HEK293 (cell line): ENCODE results near the gene GMPPA.

Source experiments
- CTCF ChIA-PET: fragments of 350-600 bp; formaldehyde crosslinking; extraction: SDS; loops from one replicate; lab custom pipeline; 2021; ENCODE audit warnings: antibody characterized with exemption; lab: Yijun Ruan, JAX
- POLR2A ChIA-PET: fragments of 300-600 bp; formaldehyde crosslinking; extraction: SDS; loops from one replicate; lab custom pipeline; 2020; ENCODE audit warnings: antibody characterized with exemption, inconsistent platforms; lab: Yijun Ruan, JAX
- H3K27ac ChIP-seq: fragments of 200-500 bp; sonication (Bioruptor generic); 2 replicates; pipeline ENCODE4 v1.5.1; 2014; ENCODE audit warnings: low read depth, low read length, control low read depth, inconsistent platforms; ENCODE audit errors: extremely low read depth
- H3K36me3 ChIP-seq, 2 experiments: fragments of 200-500 bp in 1 of 2; sonication (Bioruptor generic) in 1 of 2; 1 replicate in 1 of 2; 2 replicates in 1 of 2; pipeline ENCODE4 v1.5.1; 2014 to 2017; ENCODE audit warnings: inconsistent platforms in 2 of 2, low read length in 2 of 2; ENCODE audit not compliant: control insufficient read depth in 2 of 2, insufficient read depth in 1 of 2
- H3K4me1 ChIP-seq: fragments of 200-500 bp; sonication (Bioruptor generic); 2 replicates; pipeline ENCODE4 v1.5.1; 2014; ENCODE audit warnings: mild to moderate bottlenecking, low read length, inconsistent platforms; ENCODE audit not compliant: control insufficient read depth, insufficient read depth
- H3K4me3 ChIP-seq: 2 replicates; pipeline ENCODE4 v1.5.1; 2011; ENCODE audit warnings: low read depth, mild to moderate bottlenecking, control low read depth, low read length, moderate library complexity
- H3K9me3 ChIP-seq: fragments of 200-500 bp; sonication (Bioruptor generic); 2 replicates; pipeline ENCODE4 v1.5.1; 2014; ENCODE audit warnings: low read depth, low read length, inconsistent platforms; ENCODE audit not compliant: control insufficient read depth, insufficient read depth
- KLF9 ChIP-seq: fragments of 450-650 bp; formaldehyde crosslinking; IDR thresholded peaks from 2 replicates; pipeline ENCODE4 v1.5.1; 2016; ENCODE audit warnings: missing biosample characterization, missing genetic modification characterization, low read depth
- RBAK ChIP-seq: fragments of 450-650 bp; formaldehyde crosslinking; IDR thresholded peaks from 2 replicates; pipeline ENCODE4 v1.5.1; 2016; ENCODE audit warnings: missing biosample characterization, missing genetic modification characterization
- SALL2 ChIP-seq: fragments of 450-650 bp; formaldehyde crosslinking; IDR thresholded peaks from 2 replicates; pipeline ENCODE4 v1.5.0; 2017; ENCODE audit warnings: missing biosample characterization, mild to moderate bottlenecking, missing genetic modification characterization, borderline replicate concordance
- SETDB1 ChIP-seq: IDR thresholded peaks from one replicate; pipeline ENCODE4 v1.6.1; 2017; ENCODE audit warnings: mild to moderate bottlenecking, low read length, moderate library complexity, mixed read lengths; ENCODE audit not compliant: insufficient read length
- WT1 ChIP-seq: fragments of 450-650 bp; formaldehyde crosslinking; IDR thresholded peaks from 2 replicates; pipeline ENCODE4 v1.5.1; 2016; ENCODE audit warnings: missing biosample characterization, missing genetic modification characterization
- ZBTB21 ChIP-seq: fragments of 450-650 bp; formaldehyde crosslinking; IDR thresholded peaks from 2 replicates; pipeline ENCODE4 v1.5.1; 2017; ENCODE audit warnings: missing biosample characterization, missing genetic modification characterization
- ZFP69B ChIP-seq: fragments of 450-650 bp; formaldehyde crosslinking; IDR thresholded peaks from 2 replicates; pipeline ENCODE4 v1.5.1; 2016; ENCODE audit warnings: missing biosample characterization, missing genetic modification characterization
- ZNF114 ChIP-seq: fragments of 450-650 bp; formaldehyde crosslinking; IDR thresholded peaks from 2 replicates; pipeline ENCODE4 v1.5.0; 2017; ENCODE audit warnings: missing biosample characterization, missing genetic modification characterization
- ZNF140 ChIP-seq: fragments of 450-650 bp; formaldehyde crosslinking; IDR thresholded peaks from 2 replicates; pipeline ENCODE4 v1.5.1; 2016; ENCODE audit warnings: missing biosample characterization, missing genetic modification characterization
- ZNF202 ChIP-seq: fragments of 450-650 bp; formaldehyde crosslinking; IDR thresholded peaks from 2 replicates; pipeline ENCODE4 v1.5.1; 2016; ENCODE audit warnings: missing biosample characterization, missing genetic modification characterization, borderline replicate concordance
- ZNF23 ChIP-seq: fragments of 450-650 bp; formaldehyde crosslinking; IDR thresholded peaks from 2 replicates; pipeline ENCODE4 v1.5.1; 2016; ENCODE audit warnings: missing biosample characterization, missing genetic modification characterization, borderline replicate concordance
- ZNF280D ChIP-seq: fragments of 450-650 bp; formaldehyde crosslinking; IDR thresholded peaks from 2 replicates; pipeline ENCODE4 v1.5.1; 2016; ENCODE audit warnings: missing biosample characterization, missing genetic modification characterization
- ZNF366 ChIP-seq: fragments of 450-650 bp; formaldehyde crosslinking; conservative IDR thresholded peaks from 2 replicates; pipeline ENCODE4 v1.5.1; 2016; ENCODE audit warnings: missing biosample characterization, missing genetic modification characterization
- ZNF621 ChIP-seq: fragments of 450-650 bp; formaldehyde crosslinking; IDR thresholded peaks from 2 replicates; pipeline ENCODE4 v1.5.1; 2017; ENCODE audit warnings: missing biosample characterization, missing genetic modification characterization
- ZNF624 ChIP-seq: fragments of 450-650 bp; formaldehyde crosslinking; IDR thresholded peaks from 2 replicates; pipeline ENCODE4 v1.5.1; 2017; ENCODE audit warnings: missing biosample characterization, missing genetic modification characterization
- ZNF664 ChIP-seq: fragments of 450-650 bp; formaldehyde crosslinking; IDR thresholded peaks from 2 replicates; pipeline ENCODE4 v1.5.1; 2016; ENCODE audit warnings: missing biosample characterization, missing genetic modification characterization
- ZNF692 ChIP-seq: fragments of 450-650 bp; formaldehyde crosslinking; IDR thresholded peaks from 2 replicates; pipeline ENCODE4 v1.5.1; 2016; ENCODE audit warnings: missing biosample characterization, missing genetic modification characterization
- TF ChIP-seq, protein P1 (sequence below): fragments of 450-650 bp; formaldehyde crosslinking; IDR thresholded peaks from 2 replicates; pipeline ENCODE4 v1.5.1; 2017; ENCODE audit warnings: missing biosample characterization, mild to moderate bottlenecking, missing genetic modification characterization, moderate library complexity

The GMPPA gene

GRCh38 chr2:219515874-219516629 lies 17.4 kb downstream of the GMPPA start:
- no peaks in the 10 kb centered on the region for H3K9me3 ChIP-seq
- TF ChIP-seq ZNF366, result 0 out of 2 replicates have a peak, but pooled peaks have one; percentile 15
- no peak for TF ChIP-seq ZNF140 (tag by site-specific recombination)
- no peak for TF ChIP-seq ZBTB21 (tag by site-specific recombination)
- peak; percentile 45; the same call in 1 of the 2 replicates for TF ChIP-seq KLF9 (tag by site-specific recombination)
- TF ChIP-seq SALL2 (tag by site-specific recombination), result no peak
- ChIA-PET CTCF (interaction anchor here (0.6 to 9.5 kb wide), 4 partner anchors 14 to 114 kb away, joined by 3 to 150 read pairs (median 4); partner anchors contain the start of gene GMPPA), POLR2A (interaction anchor here (1.0 to 2.4 kb wide), 2 partner anchors 11 to 18 kb away, joined by 3 to 8 read pairs; partner anchors contain the start of gene GMPPA)
- H3K27ac ChIP-seq, result no peak overlapping the region
- no peaks in the 10 kb centered on the region for H3K4me1 ChIP-seq
- no peaks in the 10 kb centered on the region for H3K36me3 ChIP-seq
- no peak overlapping the region for H3K4me3 ChIP-seq

- Histone ChIP-seq H3K9me3 (no peaks in the 10 kb centered on the region), H3K36me3 (no peaks in the 10 kb centered on the region), H3K4me1 (peaks cover 6% of the 10 kb centered on the region), H3K27ac (no peak overlapping the region), H3K4me3 (no peak overlapping the region)
- TF ChIP-seq WT1 (tag by site-specific recombination) (no peak), ZNF621 (no peak), SETDB1 (no peak), ZNF202 (tag by site-specific recombination) (no peak), ZNF280D (tag by site-specific recombination) (no peak)
- TF ChIP-seq, protein P1, sequence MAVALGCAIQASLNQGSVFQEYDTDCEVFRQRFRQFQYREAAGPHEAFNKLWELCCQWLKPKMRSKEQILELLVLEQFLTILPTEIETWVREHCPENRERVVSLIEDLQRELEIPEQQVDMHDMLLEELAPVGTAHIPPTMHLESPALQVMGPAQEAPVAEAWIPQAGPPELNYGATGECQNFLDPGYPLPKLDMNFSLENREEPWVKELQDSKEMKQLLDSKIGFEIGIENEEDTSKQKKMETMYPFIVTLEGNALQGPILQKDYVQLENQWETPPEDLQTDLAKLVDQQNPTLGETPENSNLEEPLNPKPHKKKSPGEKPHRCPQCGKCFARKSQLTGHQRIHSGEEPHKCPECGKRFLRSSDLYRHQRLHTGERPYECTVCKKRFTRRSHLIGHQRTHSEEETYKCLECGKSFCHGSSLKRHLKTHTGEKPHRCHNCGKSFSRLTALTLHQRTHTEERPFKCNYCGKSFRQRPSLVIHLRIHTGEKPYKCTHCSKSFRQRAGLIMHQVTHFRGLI, result no peak
- ChIA-PET CTCF (interaction anchor here (0.6 to 5.9 kb wide), 6 partner anchors 11 to 115 kb away, joined by 3 to 61 read pairs (median 4); a partner anchor contains a TSS), POLR2A (interaction anchor here (1.0 kb wide), 1 partner anchor 11 kb away, joined by 3 read pairs; no protein-coding TSS in a partner anchor)
These were observed 18.2 kb downstream of the GMPPA start for GRCh38 chr2:219516888-219517287.

DNA sequence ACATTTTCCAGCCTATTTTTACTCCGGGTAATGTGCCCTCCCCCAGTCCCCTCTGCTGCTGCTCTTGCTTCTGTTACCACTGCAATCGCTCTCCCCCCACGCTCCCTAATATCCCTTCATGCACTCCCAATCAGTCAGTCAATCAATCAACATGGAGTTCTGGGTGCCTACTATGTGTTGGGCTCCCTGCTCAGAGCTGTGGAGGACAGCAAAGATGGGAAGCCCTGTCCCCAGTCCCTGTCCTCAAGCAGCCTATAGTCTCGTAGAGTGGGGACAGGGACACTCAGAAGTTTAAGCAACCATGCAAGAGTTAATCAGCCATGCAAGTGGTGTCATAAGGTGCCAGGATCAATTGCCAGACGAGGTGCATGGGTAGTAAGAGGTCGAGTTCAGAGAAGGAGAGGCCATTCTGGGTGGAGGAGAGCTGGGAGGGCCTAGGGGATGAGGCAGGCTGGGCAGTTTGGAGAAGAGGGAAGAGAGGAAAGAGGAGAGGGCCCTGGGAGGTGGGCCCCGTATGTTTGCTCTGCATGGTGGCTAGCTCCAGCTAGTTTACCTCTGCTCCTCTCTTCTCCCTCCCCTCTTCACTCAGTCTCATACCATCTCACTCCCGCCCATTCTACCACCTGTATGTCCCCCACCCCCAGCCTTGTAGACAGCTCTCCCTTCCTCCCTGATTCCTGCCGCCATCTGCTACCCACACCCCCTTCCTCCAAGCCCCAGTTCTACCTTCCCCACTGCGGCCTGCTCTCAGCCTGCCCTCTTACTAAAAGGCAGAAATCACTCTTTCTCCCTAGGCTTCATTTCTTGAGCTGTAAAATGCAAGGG lies 19.5 kb downstream of the GMPPA start:
- ChIA-PET POLR2A (interaction anchor here (0.6 to 0.7 kb wide), 2 partner anchors 10 to 20 kb away, joined by 3 read pairs; partner anchors contain the start of gene GMPPA), CTCF (interaction anchor here (0.6 to 5.9 kb wide), 13 partner anchors 9 to 373 kb away, joined by 3 to 61 read pairs (median 4); a partner anchor contains a TSS)
- H3K36me3 ChIP-seq, result no peaks in the 10 kb centered on the region

More for the DNA sequence above, 19.5 kb downstream of the GMPPA start:
- H3K27ac ChIP-seq, result no peak overlapping the region
- peak; percentile 87 for TF ChIP-seq ZNF692 (tag by site-specific recombination)
- TF ChIP-seq RBAK (tag by site-specific recombination), result no peak
- TF ChIP-seq ZNF664, result no peak
- TF ChIP-seq ZNF114 (tag by site-specific recombination), result no peak
- peak; percentile 84 for TF ChIP-seq ZFP69B (tag by site-specific recombination)
- TF ChIP-seq ZNF624 (tag by site-specific recombination), result no peak
- TF ChIP-seq ZNF23, result no peak
- TF ChIP-seq, all 188 proteins: peak for 2
- Histone ChIP-seq H3K4me1 (peaks cover 7% of the 10 kb centered on the region), H3K9me3 (no peaks in the 10 kb centered on the region), H3K4me3 (no peak overlapping the region)
